22Rv1 (cell line): ENCODE measurements around the gene ANKH.
A peak's percentile ranks its signal among the peaks of the same experiment; 100 is the strongest.

Source experiments
- H3K27ac ChIP-seq: fragments of 450-650 bp; 2 replicates; pipeline ENCODE4 v1.5.1; 2017
- CTCF ChIP-seq: fragments of 450-650 bp; IDR thresholded peaks from 2 replicates; pipeline ENCODE4 v1.5.1; 2017; ENCODE audit warnings: mild to moderate bottlenecking
- ZFX ChIP-seq: fragments of 450-650 bp; IDR thresholded peaks from 2 replicates; pipeline ENCODE4 v1.6.1; 2017; ENCODE audit warnings: antibody characterized with exemption, borderline replicate concordance

The ANKH gene

DNA sequence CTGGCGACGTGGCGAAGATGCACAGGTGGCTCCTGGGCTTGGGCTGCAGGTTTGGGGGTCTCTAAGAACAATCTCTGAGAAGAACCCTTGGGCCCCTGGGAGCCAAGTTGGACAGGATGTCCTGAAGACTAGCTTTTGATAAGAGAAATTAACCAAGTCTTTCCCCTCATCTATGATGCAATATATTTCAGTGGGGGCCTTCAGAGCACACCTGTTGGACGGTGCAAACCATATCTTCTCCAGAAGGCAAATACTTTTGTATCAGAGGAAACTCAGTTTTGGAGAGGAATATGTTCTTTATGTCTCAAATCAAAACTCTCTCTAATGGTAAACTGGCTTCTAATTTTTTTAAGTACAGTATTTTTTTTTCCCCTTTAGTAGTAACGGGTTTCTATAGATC, 178.5 kb downstream of the ANKH start:
- TF ChIP-seq ZFX (no peak), CTCF (no peak)
- H3K27ac ChIP-seq, result no peak overlapping the region

GRCh38 chr5:14687023-14687665, 184.4 kb downstream of the ANKH start:
- no peak overlapping the region for H3K27ac ChIP-seq
- TF ChIP-seq ZFX (no peak), CTCF (no peak)

- TF ChIP-seq CTCF (no peak), ZFX (no peak)
- H3K27ac ChIP-seq, result no peak overlapping the region
Measured at GRCh38 chr5:14686517-14686916, 185.1 kb downstream of the ANKH start.

GRCh38 chr5:14685757-14686156, 185.8 kb downstream of the ANKH start:
- TF ChIP-seq ZFX (no peak), CTCF (peak; percentile 75)
- H3K27ac ChIP-seq, result no peak overlapping the region

DNA sequence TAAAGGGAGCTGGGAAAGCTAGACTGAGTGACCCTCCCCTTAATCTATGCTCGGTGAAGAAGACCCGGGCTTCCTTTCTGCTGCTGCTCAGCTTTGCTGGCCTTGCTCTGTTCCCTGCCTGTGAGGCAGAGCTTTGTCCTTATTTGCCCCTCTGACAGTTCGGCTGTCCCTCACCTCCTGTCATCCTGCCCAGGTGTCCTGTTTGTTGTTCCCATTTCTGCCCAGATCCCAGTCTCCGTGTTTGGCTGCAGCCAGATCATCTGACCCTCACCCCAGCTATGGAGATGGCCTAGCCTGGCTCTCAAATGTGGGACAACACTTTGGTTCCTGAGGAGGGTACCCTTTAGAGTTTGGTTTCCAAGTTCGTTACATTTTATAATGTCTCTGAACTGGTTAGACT, 186.8 kb downstream of the ANKH start:
- no peak for TF ChIP-seq CTCF
- TF ChIP-seq ZFX, result no peak
- H3K27ac ChIP-seq, result peak overlapping the region; percentile 33; the same call in 1 of the 2 replicates

DNA sequence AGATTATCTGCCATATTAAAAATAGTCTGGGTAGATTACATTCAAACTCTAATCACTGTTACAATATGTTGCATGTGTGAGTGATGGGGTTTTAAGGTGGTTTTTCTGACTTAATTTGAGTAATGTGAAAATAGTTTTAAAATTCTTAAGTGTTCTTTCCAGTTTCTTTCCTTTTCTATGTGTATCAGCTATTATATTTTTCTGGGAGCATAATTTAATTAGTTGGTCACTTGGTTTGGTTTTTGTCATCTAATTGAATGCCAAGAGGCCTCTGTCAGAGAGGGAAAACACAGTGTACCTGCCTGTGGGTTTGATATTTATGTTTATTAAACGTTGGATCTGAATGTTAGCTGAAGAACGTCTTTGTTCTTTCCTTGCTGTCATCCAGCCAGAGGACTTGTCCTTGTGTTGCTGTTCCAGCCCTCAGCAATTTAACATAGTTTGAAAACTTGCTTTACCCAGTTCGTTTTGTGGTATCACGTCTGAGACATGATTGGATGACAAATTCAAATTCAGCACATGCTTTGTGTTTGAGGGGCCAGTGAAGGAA, 187.6 kb downstream of the ANKH start:
- H3K27ac ChIP-seq, result peak overlapping the region; percentile 33
- TF ChIP-seq CTCF, result no peak
- TF ChIP-seq ZFX, result no peak

DNA sequence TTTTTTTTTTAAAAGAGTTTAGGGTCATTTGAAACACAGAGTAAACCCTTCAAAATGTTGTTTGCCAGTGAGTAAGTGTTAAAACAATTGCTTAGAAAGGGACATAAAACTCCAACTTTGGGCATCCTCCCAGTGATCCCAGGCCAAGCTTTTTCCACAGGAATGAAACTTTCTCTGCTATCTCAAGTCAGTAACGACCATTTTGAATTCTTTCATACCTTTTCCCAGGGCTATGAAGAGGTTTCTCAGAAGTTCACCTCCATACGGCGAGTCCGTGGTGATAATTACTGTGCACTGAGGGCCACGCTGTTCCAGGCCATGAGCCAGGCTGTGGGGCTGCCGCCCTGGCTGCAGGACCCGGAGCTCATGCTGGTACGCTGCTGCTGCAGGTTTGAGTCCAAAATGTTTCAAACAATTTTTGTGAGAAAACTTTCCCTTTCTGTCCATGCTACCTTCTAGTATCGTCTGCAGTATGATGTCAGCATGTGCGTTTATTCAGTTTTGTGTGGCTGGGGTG, 190.3 kb downstream of the ANKH start:
- H3K27ac ChIP-seq, result no peak overlapping the region
- TF ChIP-seq ZFX, result no peak
- TF ChIP-seq CTCF, result no peak
